BE2C (cell line): ENCODE measurements around the gene LIPC.

Experiments used
- DNase-seq: peaks from one replicate; pipeline ENCODE4 v3.0.0-alpha.2; 2020
- H3K27me3 ChIP-seq: fragments of 250-450 bp; sonication (Bioruptor Pico); 2 replicates; pipeline ENCODE4 v1.5.1; 2020; ENCODE audit warnings: mild to moderate bottlenecking
- H3K36me3 ChIP-seq: fragments of 250-450 bp; sonication (Bioruptor Pico); 2 replicates; pipeline ENCODE4 v1.5.1; 2020; ENCODE audit warnings: mild to moderate bottlenecking
- H3K4me1 ChIP-seq: fragments of 250-450 bp; sonication (Bioruptor Pico); 2 replicates; pipeline ENCODE4 v1.5.1; 2020
- H3K4me3 ChIP-seq: 2 replicates; pipeline ENCODE4 v1.5.1; 2011; ENCODE audit warnings: low read depth, low read length
- H3K9me3 ChIP-seq: fragments of 250-450 bp; sonication (Bioruptor Pico); 2 replicates; pipeline ENCODE4 v1.5.1; 2020
- CTCF ChIP-seq: IDR thresholded peaks from 2 replicates; pipeline ENCODE4 v1.5.1; 2012; ENCODE audit warnings: mild to moderate bottlenecking, low read depth, low read length

Gene LIPC

GRCh38 chr15:58490086-58490887, 58.5 kb downstream of the LIPC start:
- TF ChIP-seq CTCF, result no peak
- Histone ChIP-seq H3K4me1 (peaks cover 7% of the 10 kb centered on the region), H3K36me3 (no peaks in the 10 kb centered on the region), H3K9me3 (no peaks in the 10 kb centered on the region), H3K4me3 (no peak overlapping the region), H3K27me3 (no peaks in the 10 kb centered on the region)
- no peak for DNase-seq

GRCh38 chr15:58490888-58491473, 59.2 kb downstream of the LIPC start:
- Histone ChIP-seq H3K4me3 (no peak overlapping the region), H3K9me3 (no peaks in the 10 kb centered on the region), H3K27me3 (no peaks in the 10 kb centered on the region), H3K4me1 (peaks cover 7% of the 10 kb centered on the region), H3K36me3 (no peaks in the 10 kb centered on the region)
- TF ChIP-seq CTCF, result no peak
- no peak for DNase-seq

DNA sequence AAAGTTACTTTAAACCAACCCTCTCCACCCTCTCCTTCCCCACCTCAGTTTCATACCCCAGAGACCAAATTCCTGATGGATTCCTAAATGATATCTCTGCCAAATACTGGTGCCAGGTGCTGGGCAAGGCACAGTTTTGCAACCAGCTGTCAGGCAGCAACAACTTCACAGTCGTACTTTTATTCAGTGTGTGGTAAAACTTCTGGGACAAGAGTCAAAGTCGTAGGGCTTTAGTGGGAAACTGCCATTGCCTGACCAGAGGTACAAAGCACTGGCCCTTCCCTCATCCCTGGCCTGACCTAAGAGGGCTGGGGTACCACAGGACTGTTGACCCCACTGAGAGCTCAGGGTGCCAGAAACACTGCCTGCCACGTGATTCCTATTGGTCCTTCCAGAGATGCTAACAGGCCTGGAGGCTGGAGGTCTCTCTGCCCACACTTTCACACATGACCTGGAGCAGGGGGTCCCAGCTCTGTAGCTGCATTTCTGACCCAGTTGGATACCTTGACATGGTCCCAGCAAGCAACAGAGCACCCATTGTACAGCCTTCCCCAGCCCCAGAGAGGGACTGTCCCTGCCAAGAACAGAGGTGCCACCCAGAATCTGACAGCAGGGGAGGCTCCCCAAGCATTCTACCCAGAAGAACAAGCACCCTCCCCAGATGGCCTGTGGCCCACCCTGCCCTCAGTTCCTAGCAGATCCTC, 59.9 kb downstream of the LIPC start:
- Histone ChIP-seq H3K27me3 (no peaks in the 10 kb centered on the region), H3K4me1 (peaks cover 7% of the 10 kb centered on the region), H3K9me3 (no peaks in the 10 kb centered on the region), H3K36me3 (no peaks in the 10 kb centered on the region), H3K4me3 (no peak overlapping the region)
- DNase-seq, result no peak
- no peak for TF ChIP-seq CTCF

DNA sequence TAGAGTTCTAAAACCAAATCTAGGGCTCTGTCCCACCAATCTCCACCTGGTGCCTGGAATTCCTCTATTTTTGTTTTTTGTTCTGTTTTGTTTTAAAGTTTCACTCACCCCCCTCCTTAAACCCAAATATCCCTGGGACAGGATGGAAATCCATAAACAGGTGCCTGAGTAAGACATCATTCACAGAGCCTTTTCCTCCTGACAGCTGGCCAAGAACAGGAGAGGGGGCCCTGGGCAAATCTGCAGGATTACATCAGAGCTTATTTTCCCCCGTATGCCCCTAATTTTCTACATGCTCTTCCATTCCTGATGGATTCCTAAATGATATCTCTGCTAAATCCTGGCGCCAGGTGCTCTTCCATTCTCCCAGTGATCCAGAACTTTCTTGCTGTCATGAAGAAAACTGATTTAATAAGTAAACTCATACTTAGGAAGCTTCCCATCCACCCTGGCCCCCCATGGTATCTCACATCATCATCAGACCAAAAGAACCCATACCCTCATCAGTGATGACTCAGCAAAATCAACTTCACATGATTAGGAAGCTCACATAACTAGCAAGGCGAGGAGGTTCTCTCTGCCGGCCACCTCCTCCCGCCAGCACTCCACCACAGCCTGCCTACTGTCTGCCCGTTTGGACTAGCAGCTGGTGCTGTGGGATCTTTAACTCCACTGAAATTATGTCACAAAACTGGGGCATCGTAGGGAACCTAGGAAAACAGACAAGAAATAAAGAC, 61.0 kb downstream of the LIPC start:
- Histone ChIP-seq H3K36me3 (no peaks in the 10 kb centered on the region), H3K4me1 (peaks cover 7% of the 10 kb centered on the region), H3K27me3 (no peaks in the 10 kb centered on the region), H3K9me3 (no peaks in the 10 kb centered on the region), H3K4me3 (no peak overlapping the region)
- TF ChIP-seq CTCF, result no peak
- DNase-seq, result no peak

DNA sequence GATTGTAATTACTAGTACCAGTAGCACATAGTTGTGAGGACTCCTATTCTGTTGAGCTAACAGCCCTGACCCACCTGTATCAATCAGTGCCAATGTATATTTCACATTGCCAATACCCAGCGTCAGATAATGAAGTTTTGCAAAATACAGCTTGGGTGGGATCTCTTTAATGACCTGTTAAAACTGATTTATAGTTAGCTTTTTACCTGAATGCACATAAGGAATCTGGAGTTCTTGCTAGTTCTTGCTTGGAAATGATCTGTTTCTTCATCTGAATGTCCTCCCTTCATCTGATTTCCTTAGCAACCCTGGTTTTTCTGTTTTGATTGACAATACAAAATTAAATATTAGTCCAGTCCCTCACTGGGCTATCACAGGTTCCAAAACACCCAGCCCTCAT, 62.8 kb downstream of the LIPC start:
- Histone ChIP-seq H3K4me1 (peaks cover 7% of the 10 kb centered on the region), H3K4me3 (no peak overlapping the region), H3K27me3 (no peaks in the 10 kb centered on the region), H3K36me3 (no peaks in the 10 kb centered on the region), H3K9me3 (no peaks in the 10 kb centered on the region)
- no peak for DNase-seq
- TF ChIP-seq CTCF, result no peak
